HCT116 (cell line): ENCODE measurements around the gene RABL6. TPM values are rescaled to one million over a fixed set of nuclear protein-coding genes. Genes with fewer than 3 reads are reported as not detected.
A peak's percentile ranks its signal among the peaks of the same experiment; 100 is the strongest.
"Not testable (repeated sequence)": the region's sequence is repeated elsewhere in the genome, so short reads cannot be mapped to it uniquely, and the experiment has no call there.

Source experiments
- ATAC-seq: fragments of 200-7000 bp; cut with Tn5 transposase; 2 replicates; pipeline ENCODE4 v1.9.1; 2020; ENCODE audit warnings: mild to moderate bottlenecking, moderate library complexity
- BruUV-seq: library from RNA; stranded (reverse); fragments of 400-500 nt; replicated peaks from 2 replicates; lab custom pipeline; 2021; lab: Mats Ljungman, UMichigan
- CTCF ChIA-PET: fragments of 300-600 bp; sonication (Branson Sonifier 250); formaldehyde crosslinking; loops from one replicate; lab custom pipeline; 2021; ENCODE audit warnings: antibody characterized with exemption; lab: Charles Lee
- POLR2A ChIA-PET: fragments of 300-600, 350-600 bp; sonication (Branson Sonifier 250); formaldehyde crosslinking; loops from one replicate; lab custom pipeline; 2021; ENCODE audit warnings: antibody characterized with exemption; lab: Charles Lee
- RAD21 ChIA-PET, 2 experiments: fragments of 300-600 bp; sonication (Branson Sonifier 250); formaldehyde crosslinking; loops; one replicate each; lab custom pipeline; 2023; ENCODE audit warnings: low total read pairs in 2 of 2; ENCODE audit not compliant: uncharacterized antibody in 2 of 2, unreplicated experiment in 2 of 2, low non-redundant PET in 1 of 2; lab: Charles Lee
- DNase-seq: peaks from one replicate; pipeline ENCODE4 v3.0.0-alpha.2; 2010; ENCODE audit warnings: low read depth, low spot score
- H2AFZ ChIP-seq: fragments of 200-600 bp; shearing (Covaris generic), sonication (generic); 2 replicates; pipeline ENCODE4 v1.6.1; 2017; ENCODE audit warnings: low read depth, mixed run types, mixed read lengths, antibody characterized with exemption, low read length; ENCODE audit not compliant: poor library complexity, severe bottlenecking
- H3K27ac ChIP-seq: 2 replicates; pipeline ENCODE4 v1.5.1; 2012; ENCODE audit warnings: low read depth, low read length
- H3K27me3 ChIP-seq: fragments of 200-600 bp; sonication (generic); 2 replicates; pipeline ENCODE4 v1.6.1; 2016; ENCODE audit warnings: mixed run types, low read length, mixed read lengths; ENCODE audit not compliant: insufficient read depth
- H3K36me3 ChIP-seq, 2 experiments: fragments of 200-500 bp in 1 of 2; fragments of 200-600 bp in 1 of 2; sonication (Bioruptor generic) in 1 of 2; sonication (generic) in 1 of 2; 2 replicates each; pipeline versions ENCODE4 v1.5.1 to v1.6.1; 2014 to 2016; ENCODE audit warnings: low read length in 2 of 2, inconsistent platforms in 1 of 2, mixed read lengths in 1 of 2, mixed run types in 1 of 2; ENCODE audit not compliant: insufficient read depth in 2 of 2, control insufficient read depth in 1 of 2
- H3K4me1 ChIP-seq, 2 experiments: fragments of 200-600 bp in 1 of 2; sonication (generic) in 1 of 2; 2 replicates each; pipeline versions ENCODE4 v1.5.1 to v1.6.1; 2012 to 2017; ENCODE audit warnings: low read length in 2 of 2, inconsistent platforms in 1 of 2, mild to moderate bottlenecking in 1 of 2, mixed read lengths in 1 of 2, mixed run types in 1 of 2, moderate library complexity in 1 of 2; ENCODE audit not compliant: insufficient read depth in 2 of 2, control insufficient read depth in 1 of 2
- H3K4me2 ChIP-seq: fragments of 200-600 bp; sonication (generic); 2 replicates; pipeline ENCODE4 v1.6.1; 2017; ENCODE audit warnings: mixed run types, low read length, mixed read lengths
- H3K4me3 ChIP-seq, 2 experiments: fragments of 200-600 bp in 1 of 2; sonication (generic) in 1 of 2; replicated peaks in 1 of 2; 2 replicates each; pipeline ENCODE4 v1.5.1; 2011 to 2016; ENCODE audit warnings: low read length in 2 of 2, control low read depth in 1 of 2, low read depth in 1 of 2, mild to moderate bottlenecking in 1 of 2, mixed read lengths in 1 of 2, mixed run types in 1 of 2
- H3K79me2 ChIP-seq: fragments of 200-600 bp; sonication (generic); 2 replicates; pipeline ENCODE4 v1.6.1; 2017; ENCODE audit warnings: mild to moderate bottlenecking, mixed run types, low read length, moderate library complexity, mixed read lengths; ENCODE audit not compliant: insufficient read depth
- H3K9ac ChIP-seq: fragments of 200-600 bp; sonication (generic); 2 replicates; pipeline ENCODE4 v1.6.1; 2016; ENCODE audit warnings: low read length, mixed read lengths
- H3K9me2 ChIP-seq: fragments of 200-600 bp; sonication (generic), shearing (Covaris generic); 2 replicates; pipeline ENCODE4 v1.6.1; 2017; ENCODE audit warnings: mixed run types, mild to moderate bottlenecking, moderate library complexity; ENCODE audit not compliant: insufficient read depth
- H3K9me3 ChIP-seq, 2 experiments: fragments of 200-500 bp in 1 of 2; fragments of 200-600 bp in 1 of 2; sonication (Bioruptor generic) in 1 of 2; sonication (generic) in 1 of 2; 2 replicates each; pipeline ENCODE4 v1.6.1; 2014 to 2017; ENCODE audit warnings: low read length in 2 of 2, mixed read lengths in 2 of 2, inconsistent platforms in 1 of 2, low read depth in 1 of 2, mild to moderate bottlenecking in 1 of 2, mixed run types in 1 of 2, moderate library complexity in 1 of 2; ENCODE audit not compliant: control insufficient read depth in 1 of 2, insufficient read depth in 1 of 2
- H4K20me1 ChIP-seq: fragments of 200-600 bp; sonication (generic), shearing (Covaris generic); 2 replicates; pipeline ENCODE4 v1.6.1; 2017; ENCODE audit warnings: mixed run types, mild to moderate bottlenecking, moderate library complexity; ENCODE audit not compliant: insufficient read depth
- CBX3 ChIP-seq: IDR thresholded peaks from 2 replicates; pipeline ENCODE4 v1.6.1; 2012; ENCODE audit warnings: low read depth
- CTCF ChIP-seq, 3 experiments: fragments of 200-600 bp in 1 of 3; sonication (generic) in 1 of 3; IDR thresholded peaks in 2 of 3; conservative IDR thresholded peaks in 1 of 3; 2 replicates each; pipeline ENCODE4 v1.5.1; 2012 to 2017; ENCODE audit warnings: low read depth in 2 of 3, low read length in 2 of 3, antibody characterized with exemption in 1 of 3, borderline replicate concordance in 1 of 3, control low read depth in 1 of 3, mild to moderate bottlenecking in 1 of 3, mixed read lengths in 1 of 3, mixed run types in 1 of 3, moderate library complexity in 1 of 3; ENCODE audit not compliant: insufficient read depth in 1 of 3
- EZH2 ChIP-seq: fragments of 200-600 bp; sonication (generic); IDR thresholded peaks from 2 replicates; pipeline ENCODE4 v1.6.1; 2017; ENCODE audit warnings: antibody characterized with exemption, mixed run types
- EZH2phosphoT487 ChIP-seq: fragments of 200-600 bp; IDR thresholded peaks from 2 replicates; pipeline ENCODE4 v1.6.1; 2018; ENCODE audit warnings: antibody characterized with exemption, borderline replicate concordance
- RAD21 ChIP-seq: IDR thresholded peaks from 2 replicates; pipeline ENCODE4 v1.6.1; 2012; ENCODE audit warnings: low read depth, mild to moderate bottlenecking
- intact Hi-C: fragments of 100-400 bp; cut with micrococcal nuclease; formaldehyde crosslinking; loops from 2 replicates; pipeline ENCODE4 v1.10.0; 2022
- total RNA-seq: library from RNA; stranded (reverse); gene quantifications from one replicate; pipeline ENCODE4 v1.2.1, GENCODE V29; 2021; ENCODE audit not compliant: unreplicated experiment

The RABL6 gene
- total RNA-seq, 1 experiment from 2014 or later = 98.6 TPM

- intact Hi-C loops = no loop called here
- Histone ChIP-seq H4K20me1 (no peaks in the 10 kb centered on the region), H3K79me2 (no peaks in the 10 kb centered on the region), H3K4me2 (peak overlapping the region; percentile 58; the same call in 1 of the 2 replicates), H3K27ac (no peak overlapping the region), H3K36me3 (no peaks in the 10 kb centered on the region), H3K4me3 (no peak overlapping the region), H3K9ac (no peak overlapping the region), H3K27me3 (no peaks in the 10 kb centered on the region), H3K9me2 (no peaks in the 10 kb centered on the region), H3K9me3 (peaks cover 0 to 7% of the 10 kb centered on the region in 2 experiments; a peak in 2 of 4 replicates), H2AFZ (peak overlapping the region; percentile 82), H3K4me1 (peaks cover 13 to 25% of the 10 kb centered on the region in 2 experiments; a peak in 3 of 4 replicates)
- no peak for TF ChIP-seq CBX3
- TF ChIP-seq EZH2phosphoT487 = no peak
- TF ChIP-seq EZH2 = no peak
- no peak for DNase-seq
- ChIA-PET CTCF (no interaction called here), POLR2A (no interaction called here), RAD21 (no interaction called here)
- no TSS peak for BruUV-seq
- ATAC-seq = peak; percentile 0; the same call in 1 of the 2 replicates
These were observed 47.3 kb upstream of the RABL6 start for GRCh38 chr9:136760424-136760823.

- 0 out of 2 replicates have a peak overlapping the region, but pooled peaks have one; percentile 13 for H3K9ac ChIP-seq
- H3K27me3 ChIP-seq, H3K4me3 ChIP-seq, H3K79me2 ChIP-seq, POLR2A ChIA-PET, H3K9me2 ChIP-seq, H3K27ac ChIP-seq, BruUV-seq, intact Hi-C loops, H3K9me3 ChIP-seq, RAD21 ChIA-PET, H4K20me1 ChIP-seq, H3K36me3 ChIP-seq: not testable (repeated sequence)
- peak overlapping the region; percentile 58 for H3K4me2 ChIP-seq
- TF ChIP-seq RAD21 (peak; percentile 42; the same call in 1 of the 2 replicates), CTCF (IDR thresholded peaks at IDR 0.05 in 2 of 3, conservative IDR thresholded peaks at IDR 0.05 in 1 of 3; ENCODE audit: borderline replicate concordance in 1 of 3, insufficient read depth in 1 of 3, low read depth in 2 of 3, low read length in 2 of 3) (peak; percentile 56 to 83 (median 67); a peak in 5 of 6 replicates)
- peaks cover 13 to 25% of the 10 kb centered on the region in 2 experiments; a peak in 3 of 4 replicates for H3K4me1 ChIP-seq
- CTCF ChIA-PET = interaction anchor here (0.9 kb wide), 1 partner anchor 326 kb away, joined by 3 read pairs; the partner anchor contains the start of gene MAN1B1
- H2AFZ ChIP-seq = peak overlapping the region; percentile 82
- peak; percentile 56 for DNase-seq
- peak; percentile 80 for ATAC-seq
These were observed 46.8 kb upstream of the RABL6 start for GRCh38 chr9:136760834-136761544.
